Stimulated activated CD8-positive, alpha-beta memory T cell treated with anti-CD3 and anti-CD28 coated beads, Interleukin-12 subunit alpha, Interleukin-12 subunit beta, amount 100 ng/mL, for 1 hour (primary cell): ENCODE measurements around the gene IARS1.

Experiments
- DNase-seq: peaks from one replicate; pipeline ENCODE4 v3.0.0-alpha.2; 2020; ENCODE audit warnings: low read depth

IARS1 gene

DNA sequence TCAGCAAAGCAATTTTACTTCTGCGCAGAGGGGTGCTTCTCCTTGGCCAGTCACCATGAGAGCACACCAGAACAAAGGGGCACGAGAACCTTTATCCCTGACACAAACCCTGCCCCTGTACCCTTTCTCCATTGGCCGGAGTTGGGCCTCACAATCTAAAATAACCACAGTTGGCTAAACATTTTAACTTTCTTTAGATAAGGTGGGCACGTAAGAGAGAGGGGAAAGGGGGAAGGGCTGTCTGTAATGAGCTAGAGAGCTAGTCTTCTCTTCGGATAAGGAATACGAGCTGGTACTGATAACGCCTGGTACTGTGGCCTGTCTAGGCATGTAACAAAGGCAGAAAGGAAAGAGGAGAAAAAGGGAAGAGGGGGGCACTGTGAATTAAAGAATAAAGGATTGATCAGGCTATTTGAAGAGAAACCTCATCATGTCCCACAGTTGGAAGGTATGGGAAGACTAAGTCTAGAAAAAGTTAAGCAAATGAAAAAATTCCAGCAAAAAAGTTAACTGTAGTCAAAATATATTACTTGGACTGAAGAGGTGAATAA lies 1.8 kb upstream of the IARS1 start:
- no peak for DNase-seq

DNA sequence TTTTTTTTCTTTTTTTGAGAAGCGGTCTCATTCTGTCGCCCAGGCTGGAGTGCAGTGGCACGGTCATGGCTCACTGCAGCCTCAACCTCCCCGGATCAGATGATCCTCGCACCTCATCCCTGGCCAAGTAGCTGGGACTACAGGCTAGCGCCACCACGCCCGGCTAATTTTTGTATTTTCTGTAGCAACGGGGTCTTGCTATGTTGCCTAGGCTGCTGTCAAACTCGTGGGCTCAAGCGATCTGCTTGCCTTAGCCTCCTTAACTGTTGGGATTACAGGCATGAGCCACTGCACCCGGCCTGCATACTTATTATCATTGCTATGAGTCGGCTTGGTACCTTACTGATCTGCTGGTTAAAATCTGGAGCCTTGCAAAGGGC lies 790 bp upstream of the IARS1 start:
- no peak for DNase-seq

DNA sequence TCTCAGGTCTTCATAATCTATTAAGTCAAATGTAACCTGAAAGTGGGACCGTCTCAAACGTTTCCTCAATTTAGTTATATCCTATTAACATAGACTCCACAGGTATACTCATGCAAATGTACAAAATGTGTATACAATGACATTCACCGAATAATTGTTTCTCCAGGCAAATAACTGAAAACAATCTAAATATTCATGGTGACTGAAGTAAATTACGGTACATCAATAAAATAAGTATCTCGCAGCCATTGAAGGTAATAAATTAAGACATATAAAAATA lies 482 bp downstream of the IARS1 start:
- no peak for DNase-seq

GRCh38 chr9:92292338-92293074 lies 991 bp downstream of the IARS1 start:
- DNase-seq, result no peak

DNA sequence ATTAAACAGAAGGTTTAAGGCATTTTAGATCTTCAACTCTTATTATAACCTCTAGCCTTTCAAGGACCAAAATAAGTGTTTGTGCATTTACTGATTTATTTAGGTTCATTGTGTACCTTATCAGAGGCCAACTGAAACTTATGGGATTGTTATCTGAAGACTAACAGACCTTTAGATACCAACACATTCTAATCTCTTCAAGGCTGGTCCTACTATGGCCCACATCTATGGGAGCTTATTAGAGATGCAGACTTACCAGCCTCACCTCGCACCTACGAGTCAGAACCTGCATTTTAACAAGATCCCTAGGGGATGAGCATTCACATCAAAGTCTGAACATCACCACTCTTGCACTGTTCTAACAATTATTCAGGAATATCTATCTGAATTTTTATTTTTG lies 1.9 kb downstream of the IARS1 start:
- DNase-seq, result no peak

GRCh38 chr9:92290785-92291429 lies 2.6 kb downstream of the IARS1 start:
- DNase-seq, result no peak

DNA sequence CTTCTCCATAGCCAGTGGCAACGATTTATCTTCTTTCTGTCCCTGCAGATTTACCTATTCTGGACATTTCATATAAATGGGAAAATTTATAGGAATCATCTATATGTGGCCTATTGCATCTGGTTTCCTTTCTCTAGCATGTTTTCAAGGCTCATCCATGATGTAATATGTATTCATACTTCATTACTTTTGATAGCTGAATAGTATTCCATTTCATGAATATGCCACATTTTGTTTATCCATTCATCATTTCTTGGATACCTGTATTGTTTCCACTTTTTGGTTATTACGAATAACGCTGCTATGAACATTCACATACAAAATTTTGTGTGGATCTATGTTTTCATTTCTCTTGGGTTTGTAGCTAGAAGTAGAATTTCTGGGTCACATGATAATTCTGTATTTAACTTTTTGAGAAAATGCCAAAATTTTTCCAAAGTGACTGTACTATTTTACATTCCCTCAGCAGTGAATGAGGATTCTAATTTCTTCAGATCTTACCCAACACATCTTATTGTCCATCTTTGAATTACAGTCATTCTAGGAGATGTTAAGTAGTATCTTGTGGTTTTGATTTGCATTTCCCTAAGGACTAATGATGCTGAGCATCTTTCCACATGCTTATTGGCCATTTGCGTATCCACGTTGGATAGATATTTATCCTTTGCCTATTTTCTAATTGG lies 3.6 kb downstream of the IARS1 start:
- no peak for DNase-seq

DNA sequence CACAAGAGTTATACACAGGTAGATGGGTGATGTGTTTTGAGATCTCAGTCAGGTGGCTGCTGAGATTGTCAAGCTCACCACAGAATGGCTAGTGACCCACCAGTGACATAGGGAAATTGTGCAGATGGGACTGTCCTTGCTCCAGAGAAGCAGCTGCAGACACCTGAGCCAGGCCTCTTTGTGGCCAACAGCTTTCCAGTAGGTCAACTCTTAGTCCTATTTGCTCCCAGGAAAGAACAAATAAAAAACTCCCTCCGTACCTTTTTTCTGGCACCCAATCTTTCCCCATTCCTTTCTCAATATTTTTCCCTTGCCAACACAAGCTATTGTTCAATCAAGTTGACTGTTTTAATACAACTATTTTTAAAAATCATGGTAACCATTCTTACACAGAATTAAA lies 14.2 kb downstream of the IARS1 start:
- DNase-seq, result no peak

DNA sequence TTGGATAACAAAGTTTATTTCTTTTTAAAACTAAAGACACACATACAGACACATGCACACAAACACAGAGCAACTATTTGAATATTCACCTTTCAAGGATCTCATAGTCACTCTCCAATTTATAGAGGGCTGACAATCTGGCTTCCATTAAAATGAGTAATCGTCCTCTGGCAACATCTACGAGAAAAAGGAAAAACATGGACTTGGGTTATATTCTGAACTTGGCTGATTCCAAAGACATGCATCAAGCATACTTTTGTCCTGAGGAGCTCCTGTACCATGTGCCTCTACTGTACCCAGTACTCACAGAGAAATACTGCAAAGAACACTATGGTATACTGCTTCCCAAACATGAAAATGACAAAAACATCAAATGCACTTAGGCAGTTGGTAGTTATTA lies 15.4 kb downstream of the IARS1 start:
- no peak for DNase-seq

- DNase-seq, result no peak
These were observed 17.0 kb downstream of the IARS1 start for GRCh38 chr9:92276331-92277032.

- no peak for DNase-seq
These were observed 18.0 kb downstream of the IARS1 start for GRCh38 chr9:92275541-92275940.

GRCh38 chr9:92270511-92270910 lies 23.0 kb downstream of the IARS1 start:
- no peak for DNase-seq

DNA sequence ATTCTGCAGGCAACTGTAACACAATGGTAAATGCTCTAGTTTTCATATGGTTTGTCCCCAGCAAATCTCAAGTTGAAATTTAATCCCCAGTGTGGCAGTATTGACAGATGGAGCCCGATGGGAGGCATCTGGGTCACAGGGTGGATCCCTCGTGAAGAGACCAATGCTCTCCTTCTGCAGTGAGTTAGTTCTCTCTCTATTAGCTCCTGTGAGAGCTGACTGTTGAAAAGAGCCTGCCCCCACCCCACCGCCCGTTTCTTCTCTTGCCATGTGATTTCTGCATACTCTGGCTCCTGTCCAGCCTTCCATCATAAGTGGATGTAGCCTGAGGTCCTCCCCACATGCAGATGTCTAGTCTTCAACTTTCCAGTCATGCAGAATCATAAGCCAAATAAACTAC lies 27.0 kb downstream of the IARS1 start:
- no peak for DNase-seq

- DNase-seq, result no peak
These were observed 28.3 kb downstream of the IARS1 start for GRCh38 chr9:92265154-92265553.

GRCh38 chr9:92263131-92263530 lies 30.4 kb downstream of the IARS1 start:
- no peak for DNase-seq

DNA sequence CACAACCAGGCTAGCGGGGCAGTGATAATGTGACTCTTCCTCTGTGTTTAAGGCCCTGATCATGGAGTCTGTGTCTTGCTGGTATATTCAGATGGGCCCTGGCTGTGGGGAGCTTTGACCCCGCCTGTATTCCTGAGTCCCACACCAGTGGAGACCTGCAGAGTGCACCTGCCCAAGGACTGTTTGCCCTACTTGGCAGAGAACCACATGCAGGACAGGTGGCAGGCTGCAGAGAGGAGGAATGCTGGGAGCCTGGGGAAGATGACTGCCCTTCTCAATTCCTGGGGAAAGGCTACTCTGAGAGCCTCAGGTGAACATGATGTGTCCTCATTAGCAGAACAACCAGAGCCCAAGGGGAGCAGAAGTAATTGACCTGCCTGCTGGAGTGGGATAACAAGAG lies 36.2 kb downstream of the IARS1 start:
- DNase-seq, result no peak

DNA sequence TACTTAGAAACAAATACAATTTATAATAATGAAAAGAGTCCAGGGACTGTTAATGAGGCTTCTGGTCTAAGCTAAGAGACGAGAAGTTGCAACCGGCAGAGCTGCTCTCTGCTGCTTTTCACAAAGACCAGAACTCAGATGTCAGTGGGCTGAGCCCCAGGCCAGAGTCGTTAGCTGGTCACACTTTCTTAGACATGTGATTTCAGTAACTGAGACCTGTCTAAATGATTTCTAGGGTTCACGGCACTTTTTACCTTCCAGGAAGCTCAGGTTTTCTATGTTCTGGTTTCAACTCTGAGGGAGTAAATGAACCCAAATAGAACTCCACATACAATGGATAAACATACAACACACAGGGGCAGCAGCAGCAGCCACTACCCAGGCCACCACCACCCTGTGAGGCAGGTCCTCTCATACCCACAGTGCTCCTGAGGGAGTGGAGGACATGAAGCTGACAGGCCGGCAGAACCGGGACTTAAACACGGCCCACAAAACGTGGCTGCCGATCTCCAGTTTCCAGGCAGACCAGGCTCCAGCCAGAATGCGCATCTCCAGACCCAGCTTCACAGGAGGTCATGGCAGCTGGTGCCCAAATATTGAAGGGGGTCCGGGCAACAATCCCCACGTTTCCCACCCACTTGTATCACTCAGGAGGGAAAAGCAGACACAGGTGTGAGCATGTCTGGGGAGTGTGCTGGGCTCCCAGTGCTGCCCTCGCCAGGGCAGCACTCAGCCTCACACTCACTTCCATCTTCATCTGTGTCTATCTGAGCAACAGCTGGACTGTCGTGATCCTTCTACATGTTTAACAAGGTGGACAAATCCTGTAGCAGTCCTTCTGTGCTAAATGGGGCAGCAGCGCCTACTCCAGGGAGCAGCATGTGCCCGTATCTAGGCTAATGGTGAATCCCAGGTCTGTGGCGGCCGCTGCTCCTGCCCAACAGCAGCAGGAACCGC lies 38.8 kb downstream of the IARS1 start:
- DNase-seq, result no peak

- DNase-seq, result no peak
These were observed 39.8 kb downstream of the IARS1 start for GRCh38 chr9:92253656-92254055.

GRCh38 chr9:92247981-92248380 lies 45.5 kb downstream of the IARS1 start:
- DNase-seq, result no peak

GRCh38 chr9:92247296-92247695 lies 46.2 kb downstream of the IARS1 start:
- DNase-seq, result no peak

GRCh38 chr9:92245005-92245797 lies 48.3 kb downstream of the IARS1 start:
- no peak for DNase-seq
